ENCODE results near the gene METTL2B. TPM values are rescaled to one million over a fixed set of nuclear protein-coding genes. Genes with fewer than 3 reads are reported as not detected.

METTL2B gene
- total and polyA plus RNA-seq, 2 of the 13 experiments (the other 11 are each of a cell fraction or from before 2014, with no cell fraction given): 15.5 to 33.1 TPM

DNA sequence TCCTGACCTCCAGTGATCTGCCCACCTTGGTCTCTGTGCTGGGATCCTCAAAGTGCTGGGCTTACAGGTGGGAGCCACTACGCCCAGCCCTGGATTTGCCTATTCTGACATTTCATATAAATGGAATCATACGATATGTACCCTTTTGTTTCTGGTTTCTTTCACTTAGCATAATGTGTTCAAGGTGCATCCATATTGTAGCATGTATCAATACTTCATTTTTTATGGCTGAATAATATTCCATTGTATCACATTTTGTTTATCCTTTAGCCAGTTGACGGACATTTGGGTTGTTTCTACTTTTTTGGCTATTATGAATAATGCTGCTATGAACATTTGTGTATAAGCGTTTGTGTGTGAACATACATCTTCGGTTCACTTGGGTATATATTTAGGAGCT, 25.6 kb upstream of the METTL2B start:
- no peak for ATAC-seq
- no peak for DNase-seq (ENCODE audit: low spot score)
- Histone ChIP-seq H4K20me1 (ENCODE audit: insufficient read depth, low read length) (no peaks in the 10 kb centered on the region), H3K27ac (ENCODE audit: extremely low read length, insufficient read depth, low read length) (no peak overlapping the region), H3K9ac (ENCODE audit: insufficient read depth, low read depth, low read length) (no peak overlapping the region), H2AFZ (ENCODE audit: low read length) (no peak overlapping the region), H3K4me2 (ENCODE audit: low read depth, low read length) (no peak overlapping the region), H3K9me3 (ENCODE audit: low read length) (no peaks in the 10 kb centered on the region), H3K27me3 (ENCODE audit: control insufficient read depth in 1 of 2, insufficient read depth in 2 of 2, low read length in 2 of 2) (peaks cover 0 to 12% of the 10 kb centered on the region in 2 experiments; a peak in 3 of 5 replicates), H3K79me2 (ENCODE audit: insufficient read depth, low read length) (peaks cover under 1% of the 10 kb centered on the region), H3K4me1 (ENCODE audit: insufficient read depth, low read length) (peaks cover 39% of the 10 kb centered on the region), H3K36me3 (replicated peaks in 1 of 2; ENCODE audit: control insufficient read depth in 1 of 2, insufficient read depth in 2 of 2, low read length in 2 of 2) (no peaks in the 10 kb centered on the region), H3K4me3 (replicated peaks in 1 of 3; ENCODE audit: insufficient read depth in 1 of 3, low read depth in 2 of 3, low read length in 3 of 3) (no peak overlapping the region)
- TF ChIP-seq NCOR1 (IDR thresholded peaks at IDR 0.05; ENCODE audit: borderline replicate concordance, low read length) (no peak), ZNF296 (CRISPR knock-in tag; conservative IDR thresholded peaks at IDR 0.05) (no peak)
- TF ChIP-seq, protein P1, sequence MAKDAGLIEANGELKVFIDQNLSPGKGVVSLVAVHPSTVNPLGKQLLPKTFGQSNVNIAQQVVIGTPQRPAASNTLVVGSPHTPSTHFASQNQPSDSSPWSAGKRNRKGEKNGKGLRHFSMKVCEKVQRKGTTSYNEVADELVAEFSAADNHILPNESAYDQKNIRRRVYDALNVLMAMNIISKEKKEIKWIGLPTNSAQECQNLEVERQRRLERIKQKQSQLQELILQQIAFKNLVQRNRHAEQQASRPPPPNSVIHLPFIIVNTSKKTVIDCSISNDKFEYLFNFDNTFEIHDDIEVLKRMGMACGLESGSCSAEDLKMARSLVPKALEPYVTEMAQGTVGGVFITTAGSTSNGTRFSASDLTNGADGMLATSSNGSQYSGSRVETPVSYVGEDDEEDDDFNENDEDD (CRISPR knock-in tag; IDR thresholded peaks at IDR 0.05; ENCODE audit: borderline replicate concordance): no peak
- TF ChIP-seq, protein P2, sequence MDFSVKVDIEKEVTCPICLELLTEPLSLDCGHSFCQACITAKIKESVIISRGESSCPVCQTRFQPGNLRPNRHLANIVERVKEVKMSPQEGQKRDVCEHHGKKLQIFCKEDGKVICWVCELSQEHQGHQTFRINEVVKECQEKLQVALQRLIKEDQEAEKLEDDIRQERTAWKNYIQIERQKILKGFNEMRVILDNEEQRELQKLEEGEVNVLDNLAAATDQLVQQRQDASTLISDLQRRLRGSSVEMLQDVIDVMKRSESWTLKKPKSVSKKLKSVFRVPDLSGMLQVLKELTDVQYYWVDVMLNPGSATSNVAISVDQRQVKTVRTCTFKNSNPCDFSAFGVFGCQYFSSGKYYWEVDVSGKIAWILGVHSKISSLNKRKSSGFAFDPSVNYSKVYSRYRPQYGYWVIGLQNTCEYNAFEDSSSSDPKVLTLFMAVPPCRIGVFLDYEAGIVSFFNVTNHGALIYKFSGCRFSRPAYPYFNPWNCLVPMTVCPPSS (IDR thresholded peaks at IDR 0.05): no peak
- intact Hi-C loops (cut with micrococcal nuclease; ENCODE audit: unreplicated experiment): no loop called here
- POLR2A ChIA-PET: no interaction called here
- in situ Hi-C loops (cut with HindIII; ENCODE audit: extremely low pct_ligation_motif_present, low pct_unique_long_range_greater_than_20kb): no loop called here
- FAIRE-seq: no peak
- BruUV-seq (replicated peaks): no TSS peak
- 63% methylated on average over 5 of the region's 5 CpGs for WGBS (ENCODE audit: low lambda C conversion rate)
- CTCF ChIA-PET (ENCODE audit: low intra/inter-chr PET ratio, low total read pairs): no interaction called here

DNA sequence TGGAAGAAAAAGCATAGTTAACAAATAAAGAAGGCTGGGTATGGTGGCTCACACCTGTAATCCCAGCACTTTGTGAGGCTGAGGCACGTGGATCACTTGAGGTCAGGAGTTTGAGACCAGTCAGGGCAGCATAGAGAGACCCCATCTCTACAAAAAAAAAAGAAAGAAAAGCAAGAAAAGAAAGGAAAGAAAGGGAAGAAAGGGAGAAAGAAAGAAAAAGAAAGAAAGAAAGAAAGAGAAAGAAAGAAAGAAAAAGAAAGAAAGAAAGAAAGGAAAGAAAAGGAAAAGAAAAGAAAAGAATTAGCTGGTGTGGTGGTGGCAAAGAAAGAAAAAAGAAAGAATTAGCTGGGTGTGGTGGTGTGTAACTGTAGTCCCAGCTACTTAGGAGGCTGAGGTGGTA, 24.0 kb upstream of the METTL2B start:
- intact Hi-C loops (cut with micrococcal nuclease; ENCODE audit: unreplicated experiment) (no loop called here), in situ Hi-C loops (cut with HindIII; ENCODE audit: extremely low pct_ligation_motif_present, low pct_unique_long_range_greater_than_20kb) (no loop called here)
- ATAC-seq (no peak), FAIRE-seq (no peak), DNase-seq (ENCODE audit: low spot score) (no peak)
- Histone ChIP-seq H3K79me2 (ENCODE audit: insufficient read depth, low read length) (peaks cover 15% of the 10 kb centered on the region), H3K9ac (ENCODE audit: insufficient read depth, low read depth, low read length) (no peak overlapping the region), H3K4me2 (ENCODE audit: low read depth, low read length) (no peak overlapping the region; the same call in 1 of the 2 replicates), H3K4me3 (replicated peaks in 1 of 3; ENCODE audit: insufficient read depth in 1 of 3, low read depth in 2 of 3, low read length in 3 of 3) (no peak overlapping the region), H4K20me1 (ENCODE audit: insufficient read depth, low read length) (no peaks in the 10 kb centered on the region), H3K36me3 (replicated peaks in 1 of 2; ENCODE audit: control insufficient read depth in 1 of 2, insufficient read depth in 2 of 2, low read length in 2 of 2) (no peaks in the 10 kb centered on the region), H3K4me1 (ENCODE audit: insufficient read depth, low read length) (peaks cover 51% of the 10 kb centered on the region), H3K27ac (ENCODE audit: extremely low read length, insufficient read depth, low read length) (no peak overlapping the region), H3K27me3 (ENCODE audit: control insufficient read depth in 1 of 2, insufficient read depth in 2 of 2, low read length in 2 of 2) (peaks cover 0 to 6% of the 10 kb centered on the region in 2 experiments; a peak in 2 of 5 replicates), H2AFZ (ENCODE audit: low read length) (no peak overlapping the region), H3K9me3 (ENCODE audit: low read length) (no peaks in the 10 kb centered on the region)
- ChIA-PET POLR2A (interaction anchor here (1.3 to 4.1 kb wide), 2 partner anchors 11 to 17 kb away, joined by 3 to 54 read pairs; no protein-coding TSS in a partner anchor), CTCF (ENCODE audit: low intra/inter-chr PET ratio, low total read pairs) (no interaction called here)
- WGBS (ENCODE audit: low lambda C conversion rate): 3% methylated on average over 1 of the region's 1 CpG
- no TSS peak for BruUV-seq (replicated peaks)
- no peak for TF ChIP-seq ZNF10 (CRISPR knock-in tag; IDR thresholded peaks at IDR 0.05; ENCODE audit: borderline replicate concordance, low read depth)
- TF ChIP-seq HNF4G (IDR thresholded peaks at IDR 0.05; ENCODE audit: borderline replicate concordance, low read depth, low read length): no peak
- no peak for TF ChIP-seq HNF4G (CRISPR knock-in tag; IDR thresholded peaks at IDR 0.05; ENCODE audit: borderline replicate concordance, low read depth)
- TF ChIP-seq HDAC2 (CRISPR knock-in tag; IDR thresholded peaks at IDR 0.05): no peak
- TF ChIP-seq, protein P3, sequence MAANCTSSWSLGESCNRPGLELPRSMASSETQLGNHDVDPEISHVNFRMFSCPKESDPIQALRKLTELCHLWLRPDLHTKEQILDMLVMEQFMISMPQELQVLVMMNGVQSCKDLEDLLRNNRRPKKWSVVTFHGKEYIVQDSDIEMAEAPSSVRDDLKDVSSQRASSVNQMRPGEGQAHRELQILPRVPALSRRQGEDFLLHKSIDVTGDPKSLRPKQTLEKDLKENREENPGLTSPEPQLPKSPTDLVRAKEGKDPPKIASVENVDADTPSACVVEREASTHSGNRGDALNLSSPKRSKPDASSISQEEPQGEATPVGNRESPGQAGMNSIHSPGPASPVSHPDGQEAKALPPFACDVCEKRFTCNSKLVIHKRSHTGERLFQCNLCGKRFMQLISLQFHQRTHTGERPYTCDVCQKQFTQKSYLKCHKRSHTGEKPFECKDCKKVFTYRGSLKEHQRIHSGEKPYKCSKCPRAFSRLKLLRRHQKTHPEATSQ (CRISPR knock-in tag; IDR thresholded peaks at IDR 0.05; ENCODE audit: borderline replicate concordance): no peak
- TF ChIP-seq, protein P4, sequence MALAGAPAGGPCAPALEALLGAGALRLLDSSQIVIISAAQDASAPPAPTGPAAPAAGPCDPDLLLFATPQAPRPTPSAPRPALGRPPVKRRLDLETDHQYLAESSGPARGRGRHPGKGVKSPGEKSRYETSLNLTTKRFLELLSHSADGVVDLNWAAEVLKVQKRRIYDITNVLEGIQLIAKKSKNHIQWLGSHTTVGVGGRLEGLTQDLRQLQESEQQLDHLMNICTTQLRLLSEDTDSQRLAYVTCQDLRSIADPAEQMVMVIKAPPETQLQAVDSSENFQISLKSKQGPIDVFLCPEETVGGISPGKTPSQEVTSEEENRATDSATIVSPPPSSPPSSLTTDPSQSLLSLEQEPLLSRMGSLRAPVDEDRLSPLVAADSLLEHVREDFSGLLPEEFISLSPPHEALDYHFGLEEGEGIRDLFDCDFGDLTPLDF (CRISPR knock-in tag; IDR thresholded peaks at IDR 0.05): no peak
- TF ChIP-seq ZNF615 (CRISPR knock-in tag; IDR thresholded peaks at IDR 0.05; ENCODE audit: borderline replicate concordance): no peak
- TF ChIP-seq, protein P5, sequence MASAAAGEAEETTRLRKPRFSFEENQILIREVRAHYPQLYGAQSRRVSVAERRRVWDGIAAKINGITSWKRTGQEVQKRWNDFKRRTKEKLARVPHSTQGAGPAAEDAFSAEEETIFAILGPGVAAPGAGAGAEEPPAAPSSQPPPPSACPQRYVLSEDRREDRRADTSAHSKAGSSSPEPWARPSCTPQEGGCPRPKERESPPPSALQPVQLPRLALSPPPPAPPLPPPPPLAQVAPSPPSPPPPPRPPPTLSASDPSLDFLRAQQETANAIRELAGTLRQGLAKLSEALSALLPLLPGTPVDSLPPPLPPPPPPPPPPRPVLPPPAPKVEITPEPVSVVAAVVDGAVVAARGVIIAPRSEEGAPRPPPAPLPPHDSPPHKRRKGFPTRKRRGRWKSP (CRISPR knock-in tag; IDR thresholded peaks at IDR 0.05): no peak
